Measurements from ENCODE around the gene P2RY2. TPM values are rescaled to one million over a fixed set of nuclear protein-coding genes. Genes with fewer than 3 reads are reported as not detected.

Gene P2RY2
- total and polyA plus RNA-seq, 10 of the 15 experiments (the other 5 are each of a cell fraction or from before 2014, with no cell fraction given) = 0.03 to 0.23 (median 0.17) TPM; not detected in 7

GRCh38 chr11:73239111-73239521 lies 21.0 kb downstream of the P2RY2 start (continued):
- TF ChIP-seq USF2 (IDR thresholded peaks at IDR 0.05; ENCODE audit: borderline replicate concordance, low read depth, low read length) = no peak

GRCh38 chr11:73239571-73240189 lies 21.6 kb downstream of the P2RY2 start:
- H3K36me3 ChIP-seq (ENCODE audit: control insufficient read depth in 2 of 2, insufficient read depth in 2 of 2, low read length in 1 of 2) = no peaks in the 10 kb centered on the region
- H3K9ac ChIP-seq (ENCODE audit: control insufficient read depth, insufficient read depth, low read length) = no peak overlapping the region
- ATAC-seq (no peak), DNase-seq (ENCODE audit: low read depth, low spot score) (no peak), FAIRE-seq (no peak)
- 37% methylated on average over 7 of the region's 7 CpGs for WGBS (ENCODE audit: insufficient coverage, insufficient replicate concordance, low lambda C conversion rate, missing lambda C conversion rate)
- intact Hi-C loops (cut with micrococcal nuclease; ENCODE audit: unreplicated experiment) (no loop called here), in situ Hi-C loops (cut with MboI) (loop anchor here (5.0 kb wide), 2 partner anchors 52 to 412 kb away; no protein-coding TSS in a partner anchor)
- H3K27ac ChIP-seq (ENCODE audit: control insufficient read depth, insufficient read depth) = no peak overlapping the region
- H3K9me3 ChIP-seq (replicated peaks; ENCODE audit: control insufficient read depth, insufficient read depth, low read length) = no peaks in the 10 kb centered on the region
- H3K4me2 ChIP-seq (ENCODE audit: control insufficient read depth, insufficient read depth) = no peak overlapping the region
- BruUV-seq (replicated peaks) = no TSS peak
- TF ChIP-seq EZH2 (IDR thresholded peaks at IDR 0.05; ENCODE audit: borderline replicate concordance, control insufficient read depth, low read depth, low read length) (no peak), NBN (IDR thresholded peaks at IDR 0.05) (no peak), ETV6 (conservative IDR thresholded peaks at IDR 0.05 in 1 of 2, IDR thresholded peaks at IDR 0.05 in 1 of 2; ENCODE audit: borderline replicate concordance in 1 of 2, low read depth in 1 of 2) (no peak), MEF2B (IDR thresholded peaks at IDR 0.05; ENCODE audit: partially characterized antibody, poor library complexity, severe bottlenecking) (no peak), SUPT20H (IDR thresholded peaks at IDR 0.05; ENCODE audit: borderline replicate concordance, control insufficient read depth, low read depth, low read length) (no peak), CHD1 (IDR thresholded peaks at IDR 0.05; ENCODE audit: low read depth, low read length) (no peak), ZBTB33 (IDR thresholded peaks at IDR 0.05) (no peak), FOXK2 (IDR thresholded peaks at IDR 0.05) (no peak), REST (IDR thresholded peaks at IDR 0.05; ENCODE audit: low read depth, low read length) (no peak)
- ChIA-PET CTCF (interaction anchor here (0.7 to 8.3 kb wide), 5 partner anchors 47 to 557 kb away, joined by 3 to 96 read pairs (median 3); no protein-coding TSS in a partner anchor), POLR2A (no interaction called here), SMC1A (ENCODE audit: uncharacterized antibody, unreplicated experiment) (interaction anchor here (0.9 to 11.9 kb wide), 3 partner anchors 47 to 430 kb away, joined by 3 to 188 read pairs (median 3); no protein-coding TSS in a partner anchor), RAD21 (ENCODE audit: unreplicated experiment) (interaction anchor here (0.8 to 9.3 kb wide), 4 partner anchors 50 to 514 kb away, joined by 3 to 115 read pairs (median 4); no protein-coding TSS in a partner anchor)
- H4K20me1 ChIP-seq (ENCODE audit: control insufficient read depth, insufficient read depth) = no peaks in the 10 kb centered on the region
- no peak overlapping the region for H3K4me3 ChIP-seq
- peaks cover 18% of the 10 kb centered on the region for H3K4me1 ChIP-seq (ENCODE audit: control insufficient read depth, insufficient read depth, low read length)
- no peaks in the 10 kb centered on the region for H3K79me2 ChIP-seq (ENCODE audit: control insufficient read depth, insufficient read depth, low read length)
- H3K27me3 ChIP-seq (replicated peaks in 1 of 2; ENCODE audit: control insufficient read depth in 2 of 2, insufficient read depth in 2 of 2, low read length in 1 of 2) = no peaks in the 10 kb centered on the region
- no peak overlapping the region for H2AFZ ChIP-seq (ENCODE audit: control insufficient read depth, low read depth, low read length)

Measured in GM12878 (cell line).